Chondrocyte (in vitro differentiated cells): ENCODE measurements around the gene MARK1. TPM values are rescaled to one million over a fixed set of nuclear protein-coding genes. Genes with fewer than 3 reads are reported as not detected.

Source experiments
- DNase-seq: peaks from one replicate; pipeline ENCODE4 v3.0.0; 2021; ENCODE audit warnings: mixed read lengths, low spot score
- H3K27ac Mint-ChIP-seq: one replicate; pipeline ENCODE4 v1.8.0; 2021; ENCODE audit warnings: mild to moderate bottlenecking, moderate library complexity, mixed read lengths; ENCODE audit not compliant: unreplicated experiment
- H3K27me3 Mint-ChIP-seq: 2 replicates; pipeline ENCODE4 v1.8.0; 2021; ENCODE audit warnings: low read depth, mixed read lengths
- H3K36me3 Mint-ChIP-seq: 2 replicates; pipeline ENCODE4 v1.8.0; 2021; ENCODE audit warnings: low read depth, mixed read lengths
- H3K4me1 Mint-ChIP-seq: 2 replicates; pipeline ENCODE4 v1.8.0; 2021; ENCODE audit warnings: low read depth, mild to moderate bottlenecking, mixed read lengths
- H3K4me3 Mint-ChIP-seq: one replicate; pipeline ENCODE4 v1.8.0; 2021; ENCODE audit warnings: mild to moderate bottlenecking, moderate library complexity, mixed read lengths; ENCODE audit not compliant: unreplicated experiment
- H3K9me3 Mint-ChIP-seq: 2 replicates; pipeline ENCODE4 v1.8.0; 2021; ENCODE audit warnings: low read depth, mixed read lengths
- CTCF ChIP-seq: fragments of 200-600 bp; sonication (generic); IDR thresholded peaks from 2 replicates; pipeline ENCODE4 v1.5.0; 2021; ENCODE audit warnings: antibody characterized with exemption, mild to moderate bottlenecking, moderate library complexity
- total RNA-seq: library from RNA; stranded (reverse); gene quantifications from 3 replicates; pipeline ENCODE4 v1.2.1, GENCODE V29; 2021

Gene MARK1
- total RNA-seq, 1 donor from 2014 or later: 4.1 TPM

GRCh38 chr1:220504329-220504728, 23.6 kb upstream of the MARK1 start:
- H3K4me1 Mint-ChIP-seq: no peaks in the 10 kb centered on the region
- no peak overlapping the region for H3K4me3 Mint-ChIP-seq
- no peak for DNase-seq
- H3K36me3 Mint-ChIP-seq: no peaks in the 10 kb centered on the region
- no peak overlapping the region for H3K27ac Mint-ChIP-seq
- peaks cover 16% of the 10 kb centered on the region for H3K27me3 Mint-ChIP-seq
- H3K9me3 Mint-ChIP-seq: no peaks in the 10 kb centered on the region
- TF ChIP-seq CTCF: no peak

- no peaks in the 10 kb centered on the region for H3K36me3 Mint-ChIP-seq
- no peaks in the 10 kb centered on the region for H3K4me1 Mint-ChIP-seq
- no peak for DNase-seq
- TF ChIP-seq CTCF: no peak
- H3K27ac Mint-ChIP-seq: no peak overlapping the region
- peaks cover 16% of the 10 kb centered on the region for H3K27me3 Mint-ChIP-seq
- no peaks in the 10 kb centered on the region for H3K9me3 Mint-ChIP-seq
- no peak overlapping the region for H3K4me3 Mint-ChIP-seq
These were observed 20.9 kb upstream of the MARK1 start for GRCh38 chr1:220507085-220507484.

- H3K9me3 Mint-ChIP-seq: no peaks in the 10 kb centered on the region
- H3K27ac Mint-ChIP-seq: no peak overlapping the region
- no peak overlapping the region for H3K4me3 Mint-ChIP-seq
- DNase-seq: no peak
- H3K27me3 Mint-ChIP-seq: peaks cover 3% of the 10 kb centered on the region
- no peak for TF ChIP-seq CTCF
- H3K36me3 Mint-ChIP-seq: no peaks in the 10 kb centered on the region
- no peaks in the 10 kb centered on the region for H3K4me1 Mint-ChIP-seq
These were observed 16.8 kb upstream of the MARK1 start for GRCh38 chr1:220511179-220511578.

- peak; percentile 21 for TF ChIP-seq CTCF
- Mint-ChIP-seq H3K36me3 (no peaks in the 10 kb centered on the region), H3K27me3 (peaks cover under 1% of the 10 kb centered on the region), H3K4me1 (no peaks in the 10 kb centered on the region), H3K4me3 (no peak overlapping the region), H3K27ac (no peak overlapping the region), H3K9me3 (no peaks in the 10 kb centered on the region)
- no peak for DNase-seq
These were observed 16.2 kb upstream of the MARK1 start for GRCh38 chr1:220511785-220512184.

- peaks cover 5% of the 10 kb centered on the region for H3K9me3 Mint-ChIP-seq
- H3K27ac Mint-ChIP-seq: no peak overlapping the region
- H3K36me3 Mint-ChIP-seq: no peaks in the 10 kb centered on the region
- TF ChIP-seq CTCF: no peak
- no peaks in the 10 kb centered on the region for H3K4me1 Mint-ChIP-seq
- H3K4me3 Mint-ChIP-seq: no peak overlapping the region
- no peaks in the 10 kb centered on the region for H3K27me3 Mint-ChIP-seq
- no peak for DNase-seq
These were observed 14.1 kb upstream of the MARK1 start for GRCh38 chr1:220513834-220514233.
